Endothelial cell of umbilical vein (primary cell): Measurements from ENCODE around the gene DARS1.
"Not testable (repeated sequence)": the region's sequence is repeated elsewhere in the genome, so short reads cannot be mapped to it uniquely, and the experiment has no call there.

Experiments
- EZH2 ChIP-seq: IDR thresholded peaks from 2 replicates; pipeline ENCODE4 v1.6.1; 2012; ENCODE audit warnings: borderline replicate concordance, low read depth, mild to moderate bottlenecking, moderate library complexity, low read length, inconsistent platforms; ENCODE audit not compliant: severe bottlenecking
- FOS ChIP-seq: IDR thresholded peaks from 2 replicates; pipeline ENCODE4 v1.6.1; 2011; ENCODE audit warnings: mild to moderate bottlenecking, low read length, moderate library complexity, borderline replicate concordance; ENCODE audit not compliant: insufficient read depth
- GATA2 ChIP-seq: IDR thresholded peaks from 2 replicates; pipeline ENCODE4 v1.7.0; 2011; ENCODE audit warnings: low read depth, mild to moderate bottlenecking, moderate library complexity, mixed read lengths, low read length; ENCODE audit not compliant: insufficient read length, insufficient read depth
- JUN ChIP-seq: IDR thresholded peaks from 2 replicates; pipeline ENCODE4 v1.6.1; 2011; ENCODE audit warnings: borderline replicate concordance, low read depth; ENCODE audit not compliant: insufficient read length, insufficient read depth
- MYC ChIP-seq: IDR thresholded peaks from one replicate; pipeline ENCODE4 v1.6.1; 2011; ENCODE audit warnings: mild to moderate bottlenecking, low read depth, low read length
- POLR2A ChIP-seq: IDR thresholded peaks from 2 replicates; pipeline ENCODE4 v1.6.1; 2012; ENCODE audit warnings: low read depth, mild to moderate bottlenecking, control low read depth, low read length
- POLR2AphosphoS5 ChIP-seq: IDR thresholded peaks from 2 replicates; pipeline ENCODE4 v1.6.1; 2012; ENCODE audit warnings: low read depth, mild to moderate bottlenecking, control low read depth, low read length, moderate library complexity; ENCODE audit not compliant: insufficient read depth
- TF ChIP-seq, protein P1 (sequence below), 2 donors: IDR thresholded peaks; 1 replicate in 1 of 2; 2 replicates in 1 of 2; pipeline ENCODE4 v1.5.1; 2011; ENCODE audit warnings: low read length in 2 of 2, mild to moderate bottlenecking in 2 of 2, moderate library complexity in 2 of 2, control low read depth in 1 of 2, inconsistent platforms in 1 of 2, low read depth in 1 of 2; ENCODE audit not compliant: insufficient read depth in 1 of 2; ENCODE audit errors: extremely low read depth in 1 of 2
- TF ChIP-seq, protein P2 (sequence below): IDR thresholded peaks from 2 replicates; pipeline ENCODE4 v1.6.1; 2011; ENCODE audit not compliant: insufficient read depth, insufficient read length

DNA sequence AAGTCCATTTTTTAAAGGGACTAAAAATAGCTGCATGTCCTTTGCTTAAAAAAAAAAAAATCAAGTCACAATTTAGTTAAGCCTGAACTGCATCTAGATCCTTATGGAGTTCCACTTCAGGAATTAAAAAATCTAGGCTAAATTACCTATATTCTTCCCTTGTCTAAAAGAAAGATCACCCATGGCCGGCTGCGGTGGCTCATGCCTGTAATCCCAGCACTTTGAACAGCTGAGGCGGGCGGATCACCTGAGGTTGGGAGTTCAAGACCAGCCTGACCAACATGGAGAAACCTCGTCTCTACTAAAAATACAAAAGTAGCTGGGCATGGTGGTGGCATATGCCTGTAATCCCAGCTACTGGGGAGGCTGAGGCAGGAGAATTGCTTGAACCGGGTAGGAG, 26.5 kb downstream of the DARS1 start:
- not testable (repeated sequence) for TF ChIP-seq POLR2A, EZH2, POLR2AphosphoS5, JUN, FOS, GATA2, MYC
- TF ChIP-seq, protein P1, sequence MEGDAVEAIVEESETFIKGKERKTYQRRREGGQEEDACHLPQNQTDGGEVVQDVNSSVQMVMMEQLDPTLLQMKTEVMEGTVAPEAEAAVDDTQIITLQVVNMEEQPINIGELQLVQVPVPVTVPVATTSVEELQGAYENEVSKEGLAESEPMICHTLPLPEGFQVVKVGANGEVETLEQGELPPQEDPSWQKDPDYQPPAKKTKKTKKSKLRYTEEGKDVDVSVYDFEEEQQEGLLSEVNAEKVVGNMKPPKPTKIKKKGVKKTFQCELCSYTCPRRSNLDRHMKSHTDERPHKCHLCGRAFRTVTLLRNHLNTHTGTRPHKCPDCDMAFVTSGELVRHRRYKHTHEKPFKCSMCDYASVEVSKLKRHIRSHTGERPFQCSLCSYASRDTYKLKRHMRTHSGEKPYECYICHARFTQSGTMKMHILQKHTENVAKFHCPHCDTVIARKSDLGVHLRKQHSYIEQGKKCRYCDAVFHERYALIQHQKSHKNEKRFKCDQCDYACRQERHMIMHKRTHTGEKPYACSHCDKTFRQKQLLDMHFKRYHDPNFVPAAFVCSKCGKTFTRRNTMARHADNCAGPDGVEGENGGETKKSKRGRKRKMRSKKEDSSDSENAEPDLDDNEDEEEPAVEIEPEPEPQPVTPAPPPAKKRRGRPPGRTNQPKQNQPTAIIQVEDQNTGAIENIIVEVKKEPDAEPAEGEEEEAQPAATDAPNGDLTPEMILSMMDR (IDR thresholded peaks at IDR 0.05; ENCODE audit: extremely low read depth in 1 of 2, insufficient read depth in 1 of 2, low read depth in 1 of 2, low read length in 2 of 2): not testable (repeated sequence)
- TF ChIP-seq, protein P2, sequence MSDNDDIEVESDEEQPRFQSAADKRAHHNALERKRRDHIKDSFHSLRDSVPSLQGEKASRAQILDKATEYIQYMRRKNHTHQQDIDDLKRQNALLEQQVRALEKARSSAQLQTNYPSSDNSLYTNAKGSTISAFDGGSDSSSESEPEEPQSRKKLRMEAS: not testable (repeated sequence)
